RWPE2 (cell line): Measurements from ENCODE around the gene GNG13.

Experiments used
- ATAC-seq: fragments of 200-7000 bp; cut with Tn5 transposase; 3 replicates; pipeline ENCODE4 v1.9.1; 2021; ENCODE audit warnings: low read depth
- DNase-seq: peaks from one replicate; pipeline ENCODE4 v3.0.0-alpha.2; 2020; ENCODE audit warnings: low spot score
- H3K27ac ChIP-seq: fragments of 450-650 bp; 2 replicates; pipeline ENCODE4 v1.5.1; 2017; ENCODE audit warnings: mild to moderate bottlenecking; ENCODE audit not compliant: poor library complexity, severe bottlenecking
- H3K27me3 ChIP-seq: fragments of 250-450 bp; sonication (Bioruptor Pico); 2 replicates; pipeline ENCODE4 v1.5.1; 2021; ENCODE audit warnings: mild to moderate bottlenecking, moderate library complexity; ENCODE audit not compliant: insufficient read depth, poor library complexity, severe bottlenecking
- H3K36me3 ChIP-seq: fragments of 250-450 bp; sonication (Bioruptor Pico); 2 replicates; pipeline ENCODE4 v1.5.1; 2020; ENCODE audit warnings: low read depth, mild to moderate bottlenecking, moderate library complexity
- H3K4me1 ChIP-seq: fragments of 250-450 bp; sonication (Bioruptor Pico); 2 replicates; pipeline ENCODE4 v1.5.1; 2021; ENCODE audit warnings: mild to moderate bottlenecking, moderate library complexity; ENCODE audit not compliant: insufficient read depth, poor library complexity, severe bottlenecking
- H3K4me3 ChIP-seq: fragments of 250-450 bp; sonication (Bioruptor Pico); 2 replicates; pipeline ENCODE4 v1.5.1; 2021; ENCODE audit warnings: mild to moderate bottlenecking, moderate library complexity; ENCODE audit not compliant: severe bottlenecking
- H3K9me3 ChIP-seq: fragments of 250-450 bp; sonication (Bioruptor Pico); 2 replicates; pipeline ENCODE4 v1.5.1; 2021; ENCODE audit warnings: mild to moderate bottlenecking, moderate library complexity; ENCODE audit not compliant: severe bottlenecking
- CTCF ChIP-seq: fragments of 450-650 bp; IDR thresholded peaks from one replicate; pipeline ENCODE4 v1.5.1; 2017; ENCODE audit warnings: mild to moderate bottlenecking, moderate library complexity; ENCODE audit not compliant: poor library complexity, severe bottlenecking

GNG13 gene

GRCh38 chr16:832652-833336 is 32.3 kb upstream of the GNG13 start:
- no peak overlapping the region for H3K4me3 ChIP-seq
- H3K4me1 ChIP-seq, result no peaks in the 10 kb centered on the region
- peaks cover 5% of the 10 kb centered on the region for H3K9me3 ChIP-seq
- peaks cover 16% of the 10 kb centered on the region for H3K27me3 ChIP-seq
- ATAC-seq, result no peak
- no peak overlapping the region for H3K27ac ChIP-seq
- no peaks in the 10 kb centered on the region for H3K36me3 ChIP-seq
- no peak for TF ChIP-seq CTCF
- no peak for DNase-seq

- Histone ChIP-seq H3K9me3 (peaks cover 5% of the 10 kb centered on the region), H3K4me3 (no peak overlapping the region), H3K4me1 (no peaks in the 10 kb centered on the region), H3K27me3 (peaks cover 16% of the 10 kb centered on the region), H3K36me3 (no peaks in the 10 kb centered on the region), H3K27ac (no peak overlapping the region)
- DNase-seq (no peak), ATAC-seq (no peak)
- TF ChIP-seq CTCF, result no peak
Measured at GRCh38 chr16:831571-832413, 31.3 kb upstream of the GNG13 start.

GRCh38 chr16:830871-831570 is 30.5 kb upstream of the GNG13 start:
- no peak for TF ChIP-seq CTCF
- Histone ChIP-seq H3K9me3 (no peaks in the 10 kb centered on the region), H3K4me3 (no peak overlapping the region), H3K27ac (no peak overlapping the region), H3K36me3 (no peaks in the 10 kb centered on the region), H3K4me1 (no peaks in the 10 kb centered on the region), H3K27me3 (peaks cover 19% of the 10 kb centered on the region)
- DNase-seq (no peak), ATAC-seq (no peak)

GRCh38 chr16:830107-830870 is 29.8 kb upstream of the GNG13 start:
- Histone ChIP-seq H3K4me1 (no peaks in the 10 kb centered on the region), H3K4me3 (no peak overlapping the region), H3K36me3 (no peaks in the 10 kb centered on the region), H3K27ac (no peak overlapping the region), H3K27me3 (peaks cover 27% of the 10 kb centered on the region), H3K9me3 (no peaks in the 10 kb centered on the region)
- TF ChIP-seq CTCF, result no peak
- DNase-seq, result no peak
- ATAC-seq, result no peak
